Mesodermal cell (in vitro differentiated cells): ENCODE data around the gene ITCH.
"Not testable (repeated sequence)": the region's sequence is repeated elsewhere in the genome, so short reads cannot be mapped to it uniquely, and the experiment has no call there.

Experiments
- H3K27ac ChIP-seq: 2 replicates; pipeline ENCODE4 v1.7.0; 2013; ENCODE audit warnings: mild to moderate bottlenecking, low read depth, low read length, moderate library complexity; ENCODE audit not compliant: severe bottlenecking
- H3K36me3 ChIP-seq: 2 replicates; pipeline ENCODE4 v1.7.1; 2013; ENCODE audit warnings: mild to moderate bottlenecking, low read length, moderate library complexity; ENCODE audit not compliant: control insufficient read depth, insufficient read depth
- H3K4me1 ChIP-seq: one replicate; pipeline ENCODE4 v1.7.1; 2013; ENCODE audit warnings: mild to moderate bottlenecking, low read length; ENCODE audit not compliant: insufficient read depth, control insufficient read depth, poor library complexity, severe bottlenecking
- H3K4me3 ChIP-seq: 2 replicates; pipeline ENCODE4 v1.7.0; 2013; ENCODE audit warnings: low read length, control low read depth, mild to moderate bottlenecking; ENCODE audit not compliant: insufficient read depth, poor library complexity, severe bottlenecking; ENCODE audit errors: extremely low read depth
- H3K9me3 ChIP-seq: 2 replicates; pipeline ENCODE4 v1.7.1; 2013; ENCODE audit warnings: mild to moderate bottlenecking, low read length, moderate library complexity; ENCODE audit not compliant: control insufficient read depth
- WGBS, 2 experiments: methylation state at CpG; one replicate each; pipeline ENCODE4 v1.1.5; 2013; ENCODE audit warnings: missing lambda C conversion rate in 2 of 2; ENCODE audit not compliant: insufficient coverage in 2 of 2; 5-methylcytosine and 5-hydroxymethylcytosine counted together

The ITCH gene

GRCh38 chr20:34364223-34364506 is 1.1 kb downstream of the ITCH start:
- Histone ChIP-seq H3K9me3 (no peaks in the 10 kb centered on the region), H3K4me3 (peak overlapping the region; percentile 92), H3K27ac (peak overlapping the region; percentile 86), H3K36me3 (peaks cover 45% of the 10 kb centered on the region), H3K4me1 (no peaks in the 10 kb centered on the region)
- 95% methylated on average over 2 of the region's 4 CpGs; no CpG with 5 or more reads in 1 of the 2 experiments for WGBS, 2 experiments

DNA sequence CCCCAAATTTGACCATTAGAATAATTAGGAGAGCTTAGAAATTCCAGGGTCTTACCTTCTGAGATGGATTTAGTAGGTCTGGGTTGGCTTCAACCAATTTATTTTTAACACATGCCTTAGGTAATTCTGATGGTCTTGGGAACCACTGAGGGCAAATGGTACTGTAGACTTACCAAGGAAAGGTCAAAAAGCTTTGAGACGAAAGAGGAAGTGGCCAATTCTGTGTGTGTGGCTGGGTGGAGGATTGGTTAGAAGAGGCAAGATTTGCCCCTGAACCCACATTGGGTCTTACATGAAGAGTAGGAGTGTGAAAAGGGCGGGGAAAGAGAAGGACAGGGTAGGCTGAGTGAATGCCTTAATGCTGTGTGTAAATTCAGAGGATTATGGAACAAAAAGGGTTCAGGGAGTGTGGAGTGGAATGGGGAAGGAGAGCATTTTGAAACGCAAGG is 2.7 kb downstream of the ITCH start:
- Histone ChIP-seq H3K27ac (no peak overlapping the region), H3K36me3 (peaks cover 61% of the 10 kb centered on the region), H3K4me3 (no peak overlapping the region), H3K4me1 (no peaks in the 10 kb centered on the region), H3K9me3 (no peaks in the 10 kb centered on the region)
- WGBS, 2 experiments = 95 to 96% methylated on average over 3 of the region's 3 CpGs

- WGBS, 2 experiments = 94 to 96% methylated on average over 2 to 5 of the region's 5 CpGs
- H3K4me1 ChIP-seq = no peaks in the 10 kb centered on the region
- H3K36me3 ChIP-seq = peaks cover 74% of the 10 kb centered on the region
- H3K4me3 ChIP-seq = no peak overlapping the region
- H3K9me3 ChIP-seq = no peaks in the 10 kb centered on the region
- no peak overlapping the region for H3K27ac ChIP-seq
These were observed 4.1 kb downstream of the ITCH start for GRCh38 chr20:34367155-34367554.

- H3K36me3 ChIP-seq = peaks cover 82% of the 10 kb centered on the region
- H3K4me1 ChIP-seq, H3K4me3 ChIP-seq, H3K27ac ChIP-seq, H3K9me3 ChIP-seq: not testable (repeated sequence)
- WGBS, 2 experiments = 92 to 96% methylated on average over 2 to 9 of the region's 9 CpGs
These were observed 4.8 kb downstream of the ITCH start for GRCh38 chr20:34367911-34368310.

DNA sequence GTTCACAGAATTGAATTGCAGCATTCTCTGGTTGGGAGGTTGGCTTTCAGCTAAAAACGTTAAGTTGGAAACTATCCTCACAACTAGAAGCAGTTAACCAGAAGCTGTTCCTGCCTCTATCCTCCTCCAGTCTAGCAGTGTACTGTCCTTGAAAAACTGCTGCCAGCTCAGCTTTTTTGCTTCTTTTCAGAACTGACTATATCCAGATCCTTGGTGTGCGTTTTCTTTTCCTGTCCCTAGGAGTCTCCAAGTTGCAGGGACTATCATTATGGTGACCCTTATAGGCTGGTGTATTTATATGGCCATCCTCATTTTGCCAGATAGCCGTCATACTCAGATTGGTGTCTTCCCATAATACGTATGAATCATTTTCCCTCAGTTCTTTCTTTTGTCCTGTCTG is 5.5 kb downstream of the ITCH start:
- Histone ChIP-seq H3K27ac (no peak overlapping the region), H3K36me3 (peaks cover 88% of the 10 kb centered on the region)
- 88 to 95% methylated on average over 2 to 4 of the region's 4 CpGs for WGBS, 2 experiments

GRCh38 chr20:34369265-34369664 is 6.2 kb downstream of the ITCH start:
- Histone ChIP-seq H3K9me3 (no peaks in the 10 kb centered on the region), H3K36me3 (peaks cover 94% of the 10 kb centered on the region), H3K4me1 (no peaks in the 10 kb centered on the region), H3K27ac (no peak overlapping the region), H3K4me3 (no peak overlapping the region)
- 80 to 100% methylated on average over 1 of the region's 3 CpGs for WGBS, 2 experiments

More for the DNA sequence above, 5.5 kb downstream of the ITCH start:
- no peaks in the 10 kb centered on the region for H3K4me1 ChIP-seq
- no peak overlapping the region for H3K4me3 ChIP-seq
- no peaks in the 10 kb centered on the region for H3K9me3 ChIP-seq

GRCh38 chr20:34370062-34370461 is 7.0 kb downstream of the ITCH start:
- H3K9me3 ChIP-seq = no peaks in the 10 kb centered on the region
- H3K4me3 ChIP-seq = no peak overlapping the region
- H3K36me3 ChIP-seq = peaks cover 97% of the 10 kb centered on the region
- no peaks in the 10 kb centered on the region for H3K4me1 ChIP-seq
- H3K27ac ChIP-seq = no peak overlapping the region
- WGBS, 2 experiments = 86 to 92% methylated on average over 2 to 3 of the region's 6 CpGs

DNA sequence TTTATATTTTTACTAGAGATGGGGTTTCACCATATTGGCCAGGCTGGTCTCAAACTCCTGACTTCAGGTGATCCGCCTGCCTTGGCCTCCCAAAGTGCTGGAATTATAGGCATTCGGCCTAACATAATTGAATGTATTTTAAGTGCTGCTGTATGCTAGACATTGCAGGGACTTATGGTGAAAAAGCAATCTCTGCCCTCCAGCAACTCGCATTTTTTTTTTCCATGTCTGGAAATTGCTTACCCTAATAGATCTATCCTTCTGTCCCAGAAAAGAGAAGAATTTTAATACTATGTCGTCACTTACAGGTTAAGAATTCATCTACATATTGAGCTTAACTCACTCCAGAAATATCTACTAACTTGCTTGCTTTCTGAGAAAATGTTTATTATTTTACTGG is 10.4 kb downstream of the ITCH start:
- H3K9me3 ChIP-seq = no peaks in the 10 kb centered on the region
- no peak overlapping the region for H3K27ac ChIP-seq
- WGBS, 2 experiments = 100% methylated on average over 1 of the region's 4 CpGs
- no peaks in the 10 kb centered on the region for H3K4me1 ChIP-seq
- H3K36me3 ChIP-seq = peaks cover 94% of the 10 kb centered on the region
- no peak overlapping the region for H3K4me3 ChIP-seq

- Histone ChIP-seq H3K4me1 (no peaks in the 10 kb centered on the region), H3K4me3 (no peak overlapping the region), H3K9me3 (no peaks in the 10 kb centered on the region), H3K36me3 (peaks cover 86% of the 10 kb centered on the region), H3K27ac (no peak overlapping the region)
- WGBS, 2 experiments = no CpG with 5 or more reads among the region's 1 CpG
These were observed 11.2 kb downstream of the ITCH start for GRCh38 chr20:34374209-34374760.

DNA sequence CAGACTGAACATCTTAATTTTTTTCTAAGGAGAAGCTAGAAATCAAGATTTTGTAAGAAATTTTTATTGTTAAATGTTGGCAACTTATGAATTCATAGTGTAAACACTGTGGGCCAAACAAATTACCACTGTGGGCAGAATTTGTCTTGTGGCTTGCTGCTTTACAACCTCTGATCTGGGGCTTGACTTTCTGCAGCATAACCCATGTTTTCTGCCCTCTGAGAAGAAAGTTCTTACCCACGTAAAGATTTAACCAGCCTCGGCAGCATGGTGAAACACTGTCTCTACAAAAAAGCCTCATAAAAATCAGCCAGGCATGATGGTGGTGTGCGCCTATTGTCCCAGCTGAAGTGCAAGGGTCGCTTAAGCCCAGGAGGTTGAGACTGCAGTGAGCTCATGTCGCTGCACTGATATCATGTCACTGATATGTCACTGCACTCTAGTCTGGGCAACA is 12.9 kb downstream of the ITCH start:
- WGBS, 2 experiments = 90 to 100% methylated on average over 4 of the region's 5 CpGs
- no peak overlapping the region for H3K4me3 ChIP-seq
- no peaks in the 10 kb centered on the region for H3K4me1 ChIP-seq
- H3K27ac ChIP-seq = no peak overlapping the region
- H3K36me3 ChIP-seq = peaks cover 80% of the 10 kb centered on the region
- H3K9me3 ChIP-seq = no peaks in the 10 kb centered on the region

- Histone ChIP-seq H3K9me3 (no peaks in the 10 kb centered on the region), H3K4me1 (no peaks in the 10 kb centered on the region), H3K36me3 (peaks cover 73% of the 10 kb centered on the region), H3K4me3 (no peak overlapping the region), H3K27ac (no peak overlapping the region)
- 95 to 96% methylated on average over 12 to 15 of the region's 16 CpGs for WGBS, 2 experiments
These were observed 14.2 kb downstream of the ITCH start for GRCh38 chr20:34377072-34377847.
